ENCODE data around the gene DCUN1D2. TPM values are rescaled to one million over a fixed set of nuclear protein-coding genes. Genes with fewer than 3 reads are reported as not detected.
"Not testable (repeated sequence)": the region's sequence is repeated elsewhere in the genome, so short reads cannot be mapped to it uniquely, and the experiment has no call there.

Gene DCUN1D2
- total RNA-seq, 1 experiment from 2014 or later, result 12.7 TPM

DNA sequence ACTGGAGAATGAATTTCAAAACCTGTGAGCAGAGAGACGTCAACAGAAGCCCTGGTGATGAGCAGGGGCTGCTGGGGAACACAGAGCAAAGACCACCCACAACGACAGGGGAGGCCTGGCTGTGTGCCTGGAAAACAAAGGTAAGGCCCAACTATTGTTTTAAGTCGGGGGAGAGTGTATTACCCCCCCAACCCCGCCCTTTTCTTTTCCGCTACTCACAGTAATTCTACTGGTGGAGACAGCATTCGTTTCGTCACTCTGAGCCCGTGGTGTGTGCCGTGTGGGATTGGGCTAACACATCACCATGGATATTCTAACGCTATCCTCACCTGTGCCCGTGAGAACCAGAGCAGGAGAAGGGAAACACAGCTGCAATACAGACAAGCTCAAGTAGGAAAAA, 18.7 kb downstream of the DCUN1D2 start:
- in situ Hi-C loops (cut with HindIII; ENCODE audit: low sequenced_read_pairs), result no loop called here
- DNase-seq (ENCODE audit: low spot score), result no peak

DNA sequence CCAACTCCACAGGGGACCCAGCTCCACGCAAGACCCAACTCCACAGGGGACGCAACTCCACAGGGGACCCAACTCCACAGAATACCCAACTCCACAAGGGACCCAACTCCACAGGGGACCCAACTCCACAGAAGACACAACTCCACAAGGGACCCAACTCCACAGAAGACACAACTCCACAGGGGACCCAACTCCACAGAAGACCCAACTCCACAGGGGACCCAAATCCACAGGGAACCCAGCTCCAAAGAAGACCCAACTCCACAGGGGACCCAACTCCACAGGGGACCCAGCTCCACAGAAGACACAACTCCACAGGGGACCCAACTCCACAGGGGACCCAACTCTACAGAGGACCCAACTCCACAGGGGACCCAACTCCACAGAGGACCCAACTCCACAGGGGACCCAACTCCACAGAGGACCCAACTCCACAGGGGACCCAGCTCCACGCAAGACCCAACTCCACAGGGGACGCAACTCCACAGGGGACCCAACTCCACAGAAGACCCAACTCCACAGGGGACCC, 19.8 kb downstream of the DCUN1D2 start:
- in situ Hi-C loops (cut with HindIII; ENCODE audit: low sequenced_read_pairs); DNase-seq (ENCODE audit: low spot score): not testable (repeated sequence)

DNA sequence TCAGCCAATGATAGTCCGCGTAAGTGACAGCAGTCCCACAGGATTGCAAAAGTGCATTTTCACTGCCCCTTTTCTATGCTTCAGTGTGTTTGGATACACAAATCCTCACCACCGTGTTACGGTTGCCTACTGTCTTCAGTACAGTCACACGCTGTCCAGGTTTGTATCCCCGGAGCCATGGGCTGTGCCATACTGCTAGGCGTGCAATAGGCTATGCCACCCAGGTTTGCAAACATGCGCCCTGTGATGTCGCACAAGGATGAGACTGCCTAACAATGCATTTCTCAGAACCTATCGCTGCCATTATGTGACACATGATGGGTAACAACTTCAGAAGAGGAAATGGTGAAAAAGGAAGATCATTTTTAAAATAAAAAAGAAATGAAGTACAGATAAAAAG, 20.4 kb downstream of the DCUN1D2 start:
- in situ Hi-C loops (cut with HindIII; ENCODE audit: low sequenced_read_pairs), result no loop called here

DNA sequence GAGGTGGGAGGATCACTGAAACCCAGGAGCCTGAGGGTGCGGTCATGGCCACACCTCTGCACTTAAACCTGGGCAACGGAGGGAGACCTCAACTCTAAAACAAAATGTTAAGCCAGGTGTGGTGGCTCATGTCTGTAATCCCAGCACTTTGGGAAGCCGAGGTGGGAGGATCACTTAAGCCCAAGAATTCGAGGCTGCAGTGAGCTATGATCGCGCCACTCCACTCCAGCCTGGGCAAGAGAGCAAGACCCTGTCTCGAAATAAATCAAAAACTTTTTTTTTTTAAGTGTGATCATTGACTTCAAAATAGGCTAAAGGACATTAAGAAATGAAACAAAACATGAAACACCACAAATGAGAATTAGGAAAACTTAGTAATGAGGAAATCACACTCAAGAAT, 20.9 kb downstream of the DCUN1D2 start:
- in situ Hi-C loops (cut with HindIII; ENCODE audit: low sequenced_read_pairs), result no loop called here
- no peak for DNase-seq (ENCODE audit: low spot score)

More for the DNA sequence above, 20.4 kb downstream of the DCUN1D2 start:
- no peak for DNase-seq (ENCODE audit: low spot score)

DNA sequence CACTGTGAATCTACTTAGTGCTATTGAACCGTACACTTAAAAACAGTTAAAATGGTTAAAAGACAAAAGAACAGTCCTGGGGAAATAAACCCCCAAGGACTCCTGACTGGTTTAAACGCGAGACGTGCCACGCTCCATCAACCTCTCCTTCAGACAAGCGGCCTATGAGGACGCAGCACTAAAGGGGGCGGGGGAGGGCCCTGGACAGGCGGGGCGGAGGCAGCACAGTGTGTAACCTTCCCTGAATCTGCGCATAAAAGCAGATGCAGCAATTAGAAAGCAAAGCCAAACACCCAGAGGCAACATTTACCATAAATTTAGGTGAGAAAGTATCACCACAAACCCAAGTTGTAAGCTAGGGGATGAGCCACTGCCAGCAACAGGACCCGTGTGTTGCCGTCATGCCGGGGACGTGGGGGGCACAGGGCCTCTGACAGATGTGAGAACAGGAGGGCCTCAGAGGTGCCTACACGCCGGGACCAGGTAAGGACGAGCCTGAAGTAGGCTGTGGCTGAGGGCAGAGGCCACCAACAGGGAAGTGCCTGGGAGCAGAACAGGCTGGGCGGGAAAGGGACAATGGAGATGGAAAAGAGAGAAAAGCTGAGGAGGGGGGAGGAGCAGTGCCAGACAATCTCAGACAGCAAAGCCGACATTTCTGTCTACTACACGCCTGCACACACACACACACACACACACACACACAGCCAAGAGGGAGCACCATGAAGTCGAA, 21.9 kb downstream of the DCUN1D2 start:
- DNase-seq (ENCODE audit: low spot score), result no peak
- in situ Hi-C loops (cut with HindIII; ENCODE audit: low sequenced_read_pairs), result no loop called here

DNA sequence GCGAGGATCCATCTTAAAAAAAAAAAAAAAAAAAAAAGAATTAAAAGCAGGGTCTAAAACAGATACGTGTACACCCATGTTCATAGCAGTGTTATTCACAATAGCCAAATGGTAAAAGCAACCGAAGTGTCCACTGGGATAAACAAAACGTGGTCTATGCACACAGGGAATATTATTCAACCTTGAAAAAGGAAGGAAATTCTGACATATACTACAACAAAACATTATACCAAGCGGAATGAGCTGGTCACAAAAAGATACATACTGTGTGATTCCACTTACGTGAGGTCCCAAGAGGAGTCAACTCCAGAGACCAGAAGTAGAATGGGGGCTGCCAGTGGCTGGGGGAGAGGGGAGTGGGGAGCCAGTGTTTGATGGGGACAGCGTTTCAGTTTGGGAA, 22.5 kb downstream of the DCUN1D2 start:
- in situ Hi-C loops (cut with HindIII; ENCODE audit: low sequenced_read_pairs), result no loop called here
- DNase-seq (ENCODE audit: low spot score), result no peak

DNA sequence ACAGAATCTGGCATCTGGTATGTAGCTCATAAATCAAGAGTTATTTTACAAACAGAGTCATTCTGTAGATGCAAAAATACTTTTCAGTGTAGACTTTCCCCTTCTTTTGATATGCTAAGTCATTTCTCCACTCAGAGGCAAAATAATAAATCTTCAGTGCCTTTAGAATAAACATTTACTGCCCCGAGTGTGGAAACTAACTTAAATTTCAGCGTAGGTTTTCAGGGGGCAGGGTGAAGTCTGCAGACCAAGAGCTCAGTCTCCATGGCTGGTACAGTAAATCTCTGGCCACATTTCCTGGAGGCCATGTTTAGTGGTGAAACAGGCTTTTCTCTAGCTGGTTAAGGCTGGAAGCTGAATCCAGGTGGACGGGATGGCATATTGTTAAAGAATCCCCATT, 24.1 kb downstream of the DCUN1D2 start:
- no peak for DNase-seq (ENCODE audit: low spot score)
- in situ Hi-C loops (cut with HindIII; ENCODE audit: low sequenced_read_pairs), result no loop called here

DNA sequence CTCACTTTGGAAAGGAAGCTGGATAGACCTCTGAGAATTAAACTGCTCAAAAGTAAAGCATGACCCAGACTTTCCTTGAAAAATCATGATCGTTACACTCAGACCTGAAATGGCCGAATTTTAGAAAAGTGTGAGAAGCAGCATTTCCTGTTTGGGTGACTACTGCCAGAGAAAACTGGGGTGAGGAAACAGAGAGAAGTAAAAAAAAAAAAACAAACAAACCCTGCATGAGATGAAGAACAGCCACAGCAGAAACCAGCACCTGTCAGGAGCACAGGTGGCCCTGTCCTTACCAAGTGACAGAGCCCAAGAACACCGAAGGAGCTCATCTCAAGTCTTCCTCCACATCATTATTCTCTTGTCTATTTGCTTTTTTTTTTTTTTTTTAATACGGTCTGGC, 25.2 kb downstream of the DCUN1D2 start:
- DNase-seq (ENCODE audit: low spot score), result no peak
- in situ Hi-C loops (cut with HindIII; ENCODE audit: low sequenced_read_pairs), result no loop called here

DNA sequence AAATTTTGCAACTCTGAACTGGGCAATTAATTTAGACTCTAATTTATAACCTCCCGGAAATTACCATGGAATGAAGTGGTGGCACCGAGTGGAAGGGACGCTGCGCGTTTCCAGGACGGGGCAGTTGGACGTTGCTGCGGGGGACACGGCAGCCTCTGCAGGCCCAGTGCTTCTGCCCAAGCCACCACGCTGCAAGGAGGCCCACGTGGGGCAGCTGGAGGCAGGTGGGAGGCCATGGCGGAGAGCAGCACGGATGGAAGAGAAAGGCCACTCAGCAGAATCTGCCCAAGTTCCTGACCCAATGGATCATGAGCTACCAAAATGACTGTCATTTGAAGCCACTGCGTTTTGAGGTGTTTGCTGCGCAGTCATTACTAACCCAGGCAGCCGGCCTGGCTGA, 26.0 kb downstream of the DCUN1D2 start:
- no peak for DNase-seq (ENCODE audit: low spot score)
- in situ Hi-C loops (cut with HindIII; ENCODE audit: low sequenced_read_pairs), result no loop called here

DNA sequence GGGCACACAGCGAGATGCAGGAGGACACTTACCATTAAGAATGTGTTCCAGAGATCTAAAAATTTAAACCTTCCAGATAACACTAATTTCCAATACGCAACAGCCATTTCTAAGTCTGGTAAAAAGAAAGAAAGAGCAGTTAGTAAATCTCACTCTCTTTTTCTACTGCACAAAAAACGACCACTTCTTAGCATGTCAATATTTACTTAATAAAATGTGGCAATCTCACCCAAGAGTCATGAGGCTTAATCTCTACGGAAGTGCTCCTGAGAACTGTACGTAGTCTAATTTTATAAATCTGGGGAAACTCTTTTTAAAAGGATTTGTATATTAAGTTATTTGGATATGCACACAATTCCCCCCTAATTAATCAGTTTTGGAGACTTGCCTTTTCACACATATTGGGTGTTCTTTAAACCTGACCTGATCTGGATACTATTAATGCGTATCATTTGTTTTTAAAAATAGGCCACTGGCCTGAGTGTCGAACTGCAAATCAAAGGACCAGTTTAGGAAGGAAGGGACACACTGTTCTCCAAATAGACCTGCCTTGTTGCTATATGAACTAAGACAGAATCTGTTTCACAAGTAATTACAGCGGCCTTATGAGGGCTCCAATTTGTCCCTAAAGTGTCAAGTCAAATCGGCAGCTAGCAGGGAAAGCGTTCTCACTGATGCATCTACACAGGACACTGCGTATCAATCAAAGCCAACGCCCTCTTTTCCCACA, 29.3 kb downstream of the DCUN1D2 start:
- DNase-seq (ENCODE audit: low spot score), result no peak
- in situ Hi-C loops (cut with HindIII; ENCODE audit: low sequenced_read_pairs), result no loop called here

DNA sequence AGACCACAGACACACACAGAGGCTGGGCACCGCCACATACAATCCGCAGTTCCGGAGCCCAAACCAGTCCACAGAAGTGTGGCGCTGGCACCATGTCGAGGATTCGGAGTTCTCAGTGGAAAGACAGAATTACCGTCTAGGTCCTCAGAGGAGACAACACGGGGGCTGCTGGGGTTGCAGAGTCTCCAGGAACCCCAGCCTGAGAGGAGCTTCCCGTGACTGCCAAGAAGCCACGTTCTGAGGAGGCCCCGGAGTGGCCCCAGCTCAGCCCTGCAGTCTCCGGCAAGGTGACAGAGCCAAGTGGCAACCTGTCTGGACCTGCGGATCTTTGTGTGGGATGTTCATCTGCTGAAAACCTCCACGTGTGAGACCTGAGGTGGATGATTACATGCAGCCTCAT, 29.9 kb downstream of the DCUN1D2 start:
- in situ Hi-C loops (cut with HindIII; ENCODE audit: low sequenced_read_pairs), result no loop called here
- no peak for DNase-seq (ENCODE audit: low spot score)

DNA sequence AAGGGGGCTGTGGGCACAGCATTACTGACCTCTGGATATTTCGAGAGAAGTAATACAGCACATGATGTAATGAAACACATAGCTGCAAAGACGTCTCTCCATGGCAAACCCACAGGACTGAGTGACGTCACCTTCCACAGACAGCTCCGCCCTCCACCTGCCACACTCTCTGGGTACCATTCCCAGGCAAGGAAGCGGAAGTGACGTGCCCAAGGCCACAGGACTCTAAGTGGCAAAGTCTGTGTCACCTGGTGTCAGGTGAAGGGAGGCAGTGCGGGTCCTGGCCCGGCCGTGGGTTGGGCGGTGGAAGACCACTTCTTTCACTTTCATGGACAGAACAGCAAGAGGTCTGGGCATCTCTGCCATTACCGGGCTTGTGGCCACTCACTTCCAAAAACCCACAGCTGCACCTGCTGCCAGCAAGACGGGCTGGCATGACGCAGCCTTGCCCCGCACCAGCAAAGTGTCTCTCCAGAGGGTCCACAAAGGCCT, 30.4 kb downstream of the DCUN1D2 start:
- in situ Hi-C loops (cut with HindIII; ENCODE audit: low sequenced_read_pairs), result no loop called here
- no peak for DNase-seq (ENCODE audit: low spot score)

DNA sequence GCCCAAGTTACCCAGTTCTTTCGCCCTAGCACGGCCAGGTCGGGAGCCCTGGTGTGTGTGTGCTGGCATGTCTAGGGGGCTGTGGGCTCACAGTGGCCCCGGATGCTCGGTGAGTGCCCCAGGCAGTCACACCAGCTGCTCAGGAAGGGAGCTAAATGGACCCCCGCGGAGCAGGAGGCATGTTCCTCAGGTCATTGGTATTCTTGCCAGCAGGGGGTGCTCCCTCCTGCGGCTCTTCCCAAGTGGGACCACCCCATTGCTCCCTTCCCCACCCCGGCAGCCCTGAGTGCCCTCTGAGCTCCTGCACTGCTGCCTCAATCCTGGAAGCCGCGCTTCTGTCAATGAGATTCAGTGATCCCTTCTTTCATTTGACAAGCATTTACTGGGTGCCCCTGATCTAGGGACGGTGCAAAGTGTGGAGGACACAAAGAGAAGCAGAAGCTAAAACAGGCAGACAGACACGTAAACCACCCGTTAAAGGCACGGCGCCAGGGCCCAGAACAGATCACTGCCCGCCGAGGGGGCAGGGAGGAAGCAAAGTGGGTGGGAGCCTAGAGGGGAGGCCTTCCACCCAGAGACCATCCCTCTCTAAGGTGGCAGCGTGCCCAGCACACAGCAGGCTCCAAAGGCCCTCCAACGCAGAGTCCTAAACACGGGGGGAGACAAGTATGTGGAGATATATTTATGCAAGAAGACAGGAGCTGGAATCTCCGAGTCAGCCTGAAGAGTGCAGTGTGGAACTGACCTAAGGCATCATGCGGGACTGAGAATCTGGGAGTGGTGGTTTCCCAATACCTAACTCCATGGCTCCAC, 32.1 kb downstream of the DCUN1D2 start:
- DNase-seq (ENCODE audit: low spot score), result no peak
- in situ Hi-C loops (cut with HindIII; ENCODE audit: low sequenced_read_pairs), result no loop called here

DNA sequence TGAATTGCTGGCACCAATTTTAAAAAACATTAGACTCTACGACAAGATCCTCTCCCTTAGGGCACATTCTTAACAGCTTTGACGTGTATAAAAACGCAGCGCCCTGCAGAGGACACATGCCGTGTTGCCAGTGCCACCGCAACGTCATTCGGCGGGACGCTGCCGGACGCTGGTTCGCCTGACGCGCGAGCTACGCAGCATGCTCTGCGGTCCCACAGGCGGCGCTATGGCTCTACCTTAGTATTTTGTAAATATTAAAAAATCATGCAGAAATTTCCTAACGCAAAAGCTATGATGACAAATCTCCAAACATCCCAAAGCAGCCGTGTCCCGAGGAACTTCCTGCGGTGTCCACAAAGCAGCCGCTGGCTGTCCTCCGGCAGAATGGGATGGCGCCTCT, 33.0 kb downstream of the DCUN1D2 start:
- DNase-seq (ENCODE audit: low spot score), result no peak
- in situ Hi-C loops (cut with HindIII; ENCODE audit: low sequenced_read_pairs), result no loop called here

DNA sequence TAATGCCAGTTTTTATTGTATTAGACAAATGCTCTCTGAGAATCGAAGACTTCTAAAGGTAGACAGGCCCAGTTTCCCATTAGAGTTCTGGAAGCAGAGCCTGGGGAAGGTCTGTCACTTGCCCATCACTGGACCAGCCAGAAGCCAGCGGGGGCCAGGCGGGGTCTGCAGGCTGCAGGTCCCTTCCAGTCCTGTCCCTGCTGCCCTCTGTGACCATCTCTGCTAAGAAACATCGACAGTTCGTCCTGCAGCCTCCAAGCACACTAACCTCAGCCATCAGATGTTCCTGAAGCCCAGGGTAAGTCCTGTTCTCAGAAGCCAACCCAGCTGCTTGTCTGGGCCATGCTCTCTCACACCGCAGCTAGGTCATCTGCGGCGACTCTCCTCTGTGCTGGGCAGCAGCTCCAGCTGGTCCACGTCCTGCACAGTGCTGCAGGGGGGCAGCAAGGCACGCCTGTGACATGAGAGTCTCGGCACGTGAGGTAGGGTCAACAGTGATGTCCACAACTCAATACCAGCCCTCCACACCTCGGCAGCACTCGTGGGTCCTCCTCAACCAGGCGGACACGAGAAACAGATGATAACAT, 34.3 kb downstream of the DCUN1D2 start:
- in situ Hi-C loops (cut with HindIII; ENCODE audit: low sequenced_read_pairs), result no loop called here
- no peak for DNase-seq (ENCODE audit: low spot score)

DNA sequence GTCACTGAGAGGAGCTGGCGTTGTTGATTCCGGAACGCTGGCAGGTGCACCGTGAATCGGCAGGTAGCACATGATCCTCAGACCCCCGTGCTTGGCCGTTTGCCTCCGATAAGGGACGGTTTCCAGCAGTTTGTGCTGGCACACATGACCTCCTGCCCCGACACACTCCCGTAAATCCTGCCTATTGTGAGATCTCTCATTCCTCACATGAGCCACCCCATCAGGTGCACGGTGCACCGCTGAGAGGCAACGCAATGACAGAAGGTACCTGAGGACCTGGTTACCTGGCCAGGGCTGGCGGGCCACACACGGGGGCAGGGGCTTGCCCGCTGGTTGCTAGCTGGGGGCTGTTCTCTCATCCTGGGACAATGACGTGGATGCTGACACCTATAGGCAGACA, 35.1 kb downstream of the DCUN1D2 start:
- in situ Hi-C loops (cut with HindIII; ENCODE audit: low sequenced_read_pairs), result no loop called here
- DNase-seq (ENCODE audit: low spot score), result peak; percentile 50

DNA sequence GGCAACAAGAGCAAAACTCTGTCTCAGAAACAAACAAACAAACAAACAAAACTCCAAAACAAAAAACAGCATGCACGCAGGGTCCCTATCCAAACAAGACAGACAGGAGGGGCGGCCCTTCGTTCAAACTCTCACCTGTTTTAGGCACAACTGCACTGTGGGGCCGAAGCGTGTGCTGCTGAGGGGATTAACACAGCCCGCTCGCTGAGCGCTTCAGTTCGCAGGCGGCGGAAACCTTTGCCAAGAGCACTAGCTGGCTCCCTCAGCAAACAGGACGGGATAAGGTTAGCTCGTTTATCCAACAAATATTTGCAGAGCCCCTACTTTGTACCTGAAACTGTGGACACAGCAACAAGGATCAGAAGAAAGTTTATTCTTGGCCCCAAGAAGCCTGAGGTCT, 35.6 kb downstream of the DCUN1D2 start:
- in situ Hi-C loops (cut with HindIII; ENCODE audit: low sequenced_read_pairs), result no loop called here
- DNase-seq (ENCODE audit: low spot score), result peak; percentile 68

DNA sequence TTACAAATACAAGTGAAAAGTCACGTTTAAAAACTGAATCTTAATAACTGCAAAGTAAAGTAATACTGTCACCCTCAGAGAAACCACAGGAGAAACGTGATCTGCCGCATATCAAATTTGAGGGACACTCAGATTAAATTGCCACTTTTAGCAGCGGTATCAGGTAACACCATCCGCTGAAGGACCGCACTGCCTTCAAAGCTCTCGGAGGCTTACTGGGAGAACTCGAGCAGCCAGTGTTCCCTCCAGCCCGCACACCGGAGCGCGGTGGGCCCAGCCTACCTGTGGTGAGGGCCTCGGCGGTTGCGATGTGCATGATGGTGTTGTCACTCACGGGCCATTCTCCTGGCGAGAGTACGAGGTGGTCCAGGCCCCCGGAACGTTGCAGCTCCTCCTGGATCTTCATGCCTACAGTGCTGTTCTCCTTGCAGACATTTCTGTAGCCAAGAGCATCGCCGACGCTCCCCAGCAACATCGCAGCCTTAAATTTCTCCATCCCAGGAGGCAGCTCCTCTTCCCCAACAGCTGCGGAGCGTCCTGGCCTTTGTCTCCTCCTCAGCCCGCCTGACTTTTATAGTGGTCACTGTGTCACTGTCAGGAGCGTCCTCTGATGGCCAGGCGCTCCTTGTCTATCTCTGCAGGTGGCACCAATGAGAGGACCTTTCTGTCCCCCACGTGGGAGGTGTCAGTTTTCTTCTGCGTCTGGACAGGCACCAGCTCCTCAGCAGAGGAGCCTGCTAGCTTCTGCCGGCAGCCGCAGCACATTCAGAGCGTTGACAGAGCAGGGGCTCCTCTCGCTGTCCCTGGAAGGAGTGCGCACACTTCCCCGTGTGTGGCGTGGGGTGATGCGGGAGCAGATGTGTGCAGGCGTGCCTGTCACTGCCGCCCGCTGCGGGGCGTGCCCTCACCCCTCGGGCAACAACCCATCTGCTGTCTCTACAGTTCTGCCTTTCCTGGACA, 37.3 kb downstream of the DCUN1D2 start, which contains the start of gene ADPRHL1:
ADPRHL1 (minus strand) TSS at position 547 of the 960 bp plus-strand sequence; CDS start at position 496, 51 bp downstream.
- in situ Hi-C loops (cut with HindIII; ENCODE audit: low sequenced_read_pairs), result no loop called here
- DNase-seq (ENCODE audit: low spot score), result peak; percentile 22
